ENCODE data around the gene DUSP2. TPM values are rescaled to one million over a fixed set of nuclear protein-coding genes. Genes with fewer than 3 reads are reported as not detected.

The DUSP2 gene
- total and polyA plus RNA-seq, 9 of the 15 experiments (the other 6 are each of a cell fraction or from before 2014, with no cell fraction given), result 0.04 to 0.18 TPM; not detected in 7

DNA sequence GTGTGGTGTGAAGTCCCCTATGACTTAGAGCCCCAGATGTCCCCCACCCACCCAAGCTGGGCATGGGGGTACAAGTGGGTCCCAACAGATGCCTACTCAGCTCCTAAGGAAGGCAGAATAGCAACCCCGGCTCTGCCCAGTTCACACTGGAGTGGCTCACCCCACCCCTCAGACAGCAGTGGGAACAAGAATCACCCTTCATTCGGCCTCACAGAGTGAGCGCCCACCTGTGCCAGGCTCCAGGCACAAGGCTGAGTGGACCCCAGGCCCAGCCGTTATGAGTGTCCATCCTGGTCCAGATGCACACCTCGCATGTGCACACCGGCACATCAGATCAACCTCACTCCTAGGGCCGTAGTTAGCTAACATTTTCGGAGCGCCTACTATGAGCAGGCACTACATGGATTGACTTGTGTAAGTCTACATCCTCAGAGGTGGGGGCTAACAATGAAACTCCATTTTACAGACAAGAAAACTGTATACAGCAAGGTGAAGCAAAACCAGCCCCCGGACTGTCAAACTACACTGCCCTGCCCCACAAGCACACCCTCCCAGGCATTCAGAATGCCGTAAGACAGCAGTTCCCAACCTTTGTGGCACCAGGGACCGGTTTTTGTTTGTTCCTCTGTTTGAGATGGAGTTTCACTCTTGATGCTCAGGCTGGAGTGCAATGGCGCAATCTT, 4.2 kb downstream of the DUSP2 start (continued):
- TF ChIP-seq, protein P1, sequence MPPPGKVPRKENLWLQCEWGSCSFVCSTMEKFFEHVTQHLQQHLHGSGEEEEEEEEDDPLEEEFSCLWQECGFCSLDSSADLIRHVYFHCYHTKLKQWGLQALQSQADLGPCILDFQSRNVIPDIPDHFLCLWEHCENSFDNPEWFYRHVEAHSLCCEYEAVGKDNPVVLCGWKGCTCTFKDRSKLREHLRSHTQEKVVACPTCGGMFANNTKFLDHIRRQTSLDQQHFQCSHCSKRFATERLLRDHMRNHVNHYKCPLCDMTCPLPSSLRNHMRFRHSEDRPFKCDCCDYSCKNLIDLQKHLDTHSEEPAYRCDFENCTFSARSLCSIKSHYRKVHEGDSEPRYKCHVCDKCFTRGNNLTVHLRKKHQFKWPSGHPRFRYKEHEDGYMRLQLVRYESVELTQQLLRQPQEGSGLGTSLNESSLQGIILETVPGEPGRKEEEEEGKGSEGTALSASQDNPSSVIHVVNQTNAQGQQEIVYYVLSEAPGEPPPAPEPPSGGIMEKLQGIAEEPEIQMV (tag; conservative IDR thresholded peaks at IDR 0.05; ENCODE audit: low read depth), result no peak
- no peak for TF ChIP-seq EZH2 (IDR thresholded peaks at IDR 0.05; ENCODE audit: borderline replicate concordance, low read depth, low read length)
- no peak for TF ChIP-seq RUNX1 (IDR thresholded peaks at IDR 0.05; ENCODE audit: low read depth)

DNA sequence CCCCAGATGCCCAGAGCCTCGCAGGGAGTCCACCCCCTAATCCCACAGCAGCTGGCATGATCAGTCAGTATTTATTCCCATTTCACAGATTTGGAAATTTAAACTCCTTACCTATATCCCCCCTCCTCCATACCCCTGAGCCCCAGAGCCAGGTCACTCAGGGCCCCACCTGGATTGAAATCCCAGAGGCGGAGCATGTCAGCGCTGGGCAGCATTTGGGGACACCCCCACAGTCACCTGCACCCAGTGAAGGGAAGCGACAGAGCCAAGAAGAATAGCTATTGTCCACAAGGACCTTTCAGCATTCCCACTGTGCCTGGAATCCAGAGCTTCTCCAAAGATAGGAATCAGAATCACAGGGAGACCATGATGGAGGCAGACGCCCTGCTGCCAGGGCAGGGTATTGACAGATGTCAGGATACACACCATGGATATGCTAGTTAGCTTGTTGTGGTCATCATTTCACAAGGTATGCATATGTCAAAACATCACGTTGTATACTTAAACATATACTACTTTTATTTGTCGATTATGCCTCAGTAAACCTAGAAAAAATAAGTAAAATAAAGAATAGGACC, 6.0 kb downstream of the DUSP2 start:
- no peak overlapping the region for H3K4me2 ChIP-seq (ENCODE audit: insufficient read depth, low read length)
- H3K9ac ChIP-seq (ENCODE audit: insufficient read depth in 1 of 2, low read depth in 2 of 2, low read length in 2 of 2), result no peak overlapping the region
- FAIRE-seq, result no peak
- no peak overlapping the region for H3K4me3 ChIP-seq
- intact Hi-C loops (cut with micrococcal nuclease) (loop anchor here (2.0 kb wide), 2 partner anchors 122 to 370 kb away; no protein-coding TSS in a partner anchor), in situ Hi-C loops (cut with MboI) (no loop called here)
- 11% methylated on average over 7 of the region's 7 CpGs for WGBS (ENCODE audit: insufficient coverage, low coverage, missing lambda C conversion rate)
- H3K27me3 ChIP-seq (ENCODE audit: control insufficient read depth in 2 of 2, insufficient read depth in 2 of 2, low read length in 2 of 2), result peaks cover 26 to 47% of the 10 kb centered on the region in 2 experiments
- H3K36me3 ChIP-seq (ENCODE audit: control insufficient read depth, insufficient read depth, low read length), result no peaks in the 10 kb centered on the region
- 0 out of 2 replicates have a peak, but pooled peaks cover 6% of the 10 kb centered on the region for H4K20me1 ChIP-seq (replicated peaks; ENCODE audit: control insufficient read depth, insufficient read depth, low read length)
- no TSS peak for BruUV-seq (replicated peaks)
- no peaks in the 10 kb centered on the region for H3K9me1 ChIP-seq (ENCODE audit: control insufficient read depth, insufficient read depth, low read length)
- DNase-seq (ENCODE audit: extremely low read depth in 1 of 4, low spot score in 3 of 4), result no peak
- H3K79me2 ChIP-seq (ENCODE audit: control insufficient read depth, insufficient read depth, low read length), result no peaks in the 10 kb centered on the region
- ChIA-PET POLR2A (no interaction called here), CTCF (ENCODE audit: low intra/inter-chr PET ratio) (interaction anchor here (0.6 to 3.0 kb wide), 5 partner anchors 9 to 415 kb away, joined by 3 to 40 read pairs (median 4); no protein-coding TSS in a partner anchor)
- ATAC-seq, result no peak
- no peak overlapping the region for H2AFZ ChIP-seq (ENCODE audit: low read depth, low read length)
- H3K4me1 ChIP-seq (replicated peaks in 1 of 2; ENCODE audit: control insufficient read depth in 2 of 2, insufficient read depth in 2 of 2, low read length in 2 of 2), result peaks cover 0 to 17% of the 10 kb centered on the region in 2 experiments; a peak in 3 of 5 replicates
- no peak overlapping the region for H3K27ac ChIP-seq (ENCODE audit: extremely low read depth, low read depth, low read length)
- H3K9me3 ChIP-seq (replicated peaks; ENCODE audit: control insufficient read depth, insufficient read depth, low read depth, low read length), result no peaks in the 10 kb centered on the region
- TF ChIP-seq JUNB (CRISPR knock-in tag; conservative IDR thresholded peaks at IDR 0.05), result no peak
- no peak for TF ChIP-seq ZC3H8 (IDR thresholded peaks at IDR 0.05)
- TF ChIP-seq LCOR (CRISPR knock-in tag; IDR thresholded peaks at IDR 0.05), result no peak
- no peak for TF ChIP-seq ZNF212 (CRISPR knock-in tag; IDR thresholded peaks at IDR 0.05)
- no peak for TF ChIP-seq ZNF699 (CRISPR knock-in tag; IDR thresholded peaks at IDR 0.05; ENCODE audit: insufficient replicate concordance)
- no peak for TF ChIP-seq MTA1 (IDR thresholded peaks at IDR 0.05; ENCODE audit: borderline replicate concordance)
- TF ChIP-seq HDAC8 (tag; IDR thresholded peaks at IDR 0.05), result no peak
- TF ChIP-seq STAG1 (CRISPR knock-in tag; IDR thresholded peaks at IDR 0.05; ENCODE audit: borderline replicate concordance), result no peak
- no peak for TF ChIP-seq HDAC3 (IDR thresholded peaks at IDR 0.05; ENCODE audit: borderline replicate concordance, partially characterized antibody)
- no peak for TF ChIP-seq DEAF1 (CRISPR knock-in tag; IDR thresholded peaks at IDR 0.05)
- TF ChIP-seq, protein P2, sequence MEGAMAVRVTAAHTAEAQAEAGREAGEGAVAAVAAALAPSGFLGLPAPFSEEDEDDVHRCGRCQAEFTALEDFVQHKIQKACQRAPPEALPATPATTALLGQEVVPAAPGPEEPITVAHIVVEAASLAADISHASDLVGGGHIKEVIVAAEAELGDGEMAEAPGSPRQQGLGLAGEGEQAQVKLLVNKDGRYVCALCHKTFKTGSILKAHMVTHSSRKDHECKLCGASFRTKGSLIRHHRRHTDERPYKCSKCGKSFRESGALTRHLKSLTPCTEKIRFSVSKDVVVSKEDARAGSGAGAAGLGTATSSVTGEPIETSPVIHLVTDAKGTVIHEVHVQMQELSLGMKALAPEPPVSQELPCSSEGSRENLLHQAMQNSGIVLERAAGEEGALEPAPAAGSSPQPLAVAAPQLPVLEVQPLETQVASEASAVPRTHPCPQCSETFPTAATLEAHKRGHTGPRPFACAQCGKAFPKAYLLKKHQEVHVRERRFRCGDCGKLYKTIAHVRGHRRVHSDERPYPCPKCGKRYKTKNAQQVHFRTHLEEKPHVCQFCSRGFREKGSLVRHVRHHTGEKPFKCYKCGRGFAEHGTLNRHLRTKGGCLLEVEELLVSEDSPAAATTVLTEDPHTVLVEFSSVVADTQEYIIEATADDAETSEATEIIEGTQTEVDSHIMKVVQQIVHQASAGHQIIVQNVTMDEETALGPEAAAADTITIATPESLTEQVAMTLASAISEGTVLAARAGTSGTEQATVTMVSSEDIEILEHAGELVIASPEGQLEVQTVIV (CRISPR knock-in tag; IDR thresholded peaks at IDR 0.05; ENCODE audit: borderline replicate concordance), result no peak
- TF ChIP-seq COPS2 (conservative IDR thresholded peaks at IDR 0.05), result no peak

Measured in K562 (cell line).